ENCODE measurements around the gene RIN1. TPM values are rescaled to one million over a fixed set of nuclear protein-coding genes. Genes with fewer than 3 reads are reported as not detected.

RIN1 gene
- total and polyA plus RNA-seq, 9 of the 15 experiments (the other 6 are each of a cell fraction or from before 2014, with no cell fraction given), result 0.01 to 1.2 (median 0.45) TPM; not detected in 1

DNA sequence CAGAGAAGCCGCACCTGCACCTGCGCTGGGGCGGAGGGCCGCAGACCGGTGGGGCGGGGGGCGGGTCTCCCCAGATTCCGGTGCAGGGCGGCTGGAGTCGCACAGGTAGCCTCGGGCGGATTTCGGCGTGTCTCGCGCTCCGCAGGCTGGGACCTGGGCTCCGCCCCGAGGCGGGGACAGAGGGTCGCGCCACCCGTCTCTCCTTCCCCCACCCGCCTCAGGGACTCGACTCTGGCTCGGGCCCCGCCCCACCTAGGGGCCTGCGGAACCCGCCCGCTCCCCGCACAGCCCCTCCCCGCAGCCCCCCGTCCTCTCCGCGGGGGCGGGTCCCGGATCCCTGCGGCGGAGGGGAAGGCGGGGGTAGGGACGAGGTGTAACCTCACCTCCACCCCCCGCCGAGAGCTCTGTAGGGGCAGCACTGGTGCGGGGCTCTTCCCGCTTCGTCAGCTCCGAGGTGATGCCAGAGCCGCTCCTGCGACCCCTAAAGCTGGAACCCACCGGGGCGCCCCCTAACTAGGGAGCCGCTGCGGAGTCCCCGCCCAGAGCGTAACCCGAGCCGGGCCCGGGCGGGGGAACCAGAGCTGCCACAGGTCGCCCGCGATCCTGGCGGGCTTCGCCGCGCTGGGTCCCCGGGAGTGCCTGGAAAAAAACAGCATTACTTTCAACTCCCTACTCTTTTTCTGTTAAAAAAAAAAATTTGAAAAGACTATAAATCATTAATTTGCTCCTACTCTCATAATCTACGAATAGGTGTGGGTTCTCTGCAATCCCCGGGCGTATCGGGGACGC is 35.6 kb upstream of the RIN1 start, which contains the start of gene SLC29A2 (continued):
- TF ChIP-seq CTCFL (IDR thresholded peaks at IDR 0.05; ENCODE audit: borderline replicate concordance, insufficient read depth, low read depth, low read length, poor library complexity, severe bottlenecking) (no peak), RUNX1 (IDR thresholded peaks at IDR 0.05; ENCODE audit: low read depth) (no peak), ZNF174 (CRISPR knock-in tag; IDR thresholded peaks at IDR 0.05) (no peak), TBL1XR1 (IDR thresholded peaks at IDR 0.05; ENCODE audit: low read length in 2 of 2) (no peak; a peak in 1 of 4 replicates), MYC (IDR thresholded peaks at IDR 0.05; ENCODE audit: low read depth, low read length) (no peak; the same call in 1 of the 2 replicates), MYC (CRISPR knock-in tag; IDR thresholded peaks at IDR 0.05; ENCODE audit: borderline replicate concordance, low read depth) (no peak), DNMT1 (IDR thresholded peaks at IDR 0.05) (no peak), ZNF444 (CRISPR knock-in tag; IDR thresholded peaks at IDR 0.05) (no peak), NCOA4 (IDR thresholded peaks at IDR 0.05; ENCODE audit: partially characterized antibody) (no peak), GABPB1 (CRISPR knock-in tag; IDR thresholded peaks at IDR 0.05) (no peak; the same call in 1 of the 2 replicates), LEF1 (IDR thresholded peaks at IDR 0.05) (0 out of 2 replicates have a peak, but pooled peaks have one; percentile 30), NFE2L1 (tag; IDR thresholded peaks at IDR 0.05; ENCODE audit: borderline replicate concordance, low read depth) (no peak), ZNF717 (CRISPR knock-in tag; IDR thresholded peaks at IDR 0.05) (no peak), PHF20 (IDR thresholded peaks at IDR 0.05; ENCODE audit: partially characterized antibody) (no peak), CBX5 (IDR thresholded peaks at IDR 0.05; ENCODE audit: borderline replicate concordance, low read depth) (0 out of 2 replicates have a peak, but pooled peaks have one; percentile 10), TAF9B (IDR thresholded peaks at IDR 0.05; ENCODE audit: partially characterized antibody) (peak; percentile 68), GTF2E2 (tag; IDR thresholded peaks at IDR 0.05) (no peak; the same call in 1 of the 2 replicates), HIVEP1 (CRISPR knock-in tag; IDR thresholded peaks at IDR 0.05) (no peak), HOXB6 (CRISPR knock-in tag; IDR thresholded peaks at IDR 0.05; ENCODE audit: borderline replicate concordance) (no peak), CAMTA2 (CRISPR knock-in tag; conservative IDR thresholded peaks at IDR 0.05) (no peak), RFX7 (CRISPR knock-in tag; IDR thresholded peaks at IDR 0.05) (no peak)
- TF ChIP-seq, protein P1, sequence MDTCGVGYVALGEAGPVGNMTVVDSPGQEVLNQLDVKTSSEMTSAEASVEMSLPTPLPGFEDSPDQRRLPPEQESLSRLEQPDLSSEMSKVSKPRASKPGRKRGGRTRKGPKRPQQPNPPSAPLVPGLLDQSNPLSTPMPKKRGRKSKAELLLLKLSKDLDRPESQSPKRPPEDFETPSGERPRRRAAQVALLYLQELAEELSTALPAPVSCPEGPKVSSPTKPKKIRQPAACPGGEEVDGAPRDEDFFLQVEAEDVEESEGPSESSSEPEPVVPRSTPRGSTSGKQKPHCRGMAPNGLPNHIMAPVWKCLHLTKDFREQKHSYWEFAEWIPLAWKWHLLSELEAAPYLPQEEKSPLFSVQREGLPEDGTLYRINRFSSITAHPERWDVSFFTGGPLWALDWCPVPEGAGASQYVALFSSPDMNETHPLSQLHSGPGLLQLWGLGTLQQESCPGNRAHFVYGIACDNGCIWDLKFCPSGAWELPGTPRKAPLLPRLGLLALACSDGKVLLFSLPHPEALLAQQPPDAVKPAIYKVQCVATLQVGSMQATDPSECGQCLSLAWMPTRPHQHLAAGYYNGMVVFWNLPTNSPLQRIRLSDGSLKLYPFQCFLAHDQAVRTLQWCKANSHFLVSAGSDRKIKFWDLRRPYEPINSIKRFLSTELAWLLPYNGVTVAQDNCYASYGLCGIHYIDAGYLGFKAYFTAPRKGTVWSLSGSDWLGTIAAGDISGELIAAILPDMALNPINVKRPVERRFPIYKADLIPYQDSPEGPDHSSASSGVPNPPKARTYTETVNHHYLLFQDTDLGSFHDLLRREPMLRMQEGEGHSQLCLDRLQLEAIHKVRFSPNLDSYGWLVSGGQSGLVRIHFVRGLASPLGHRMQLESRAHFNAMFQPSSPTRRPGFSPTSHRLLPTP (IDR thresholded peaks at IDR 0.05; ENCODE audit: borderline replicate concordance, extremely low read depth, insufficient read length), result no peak
- TF ChIP-seq, protein P2, sequence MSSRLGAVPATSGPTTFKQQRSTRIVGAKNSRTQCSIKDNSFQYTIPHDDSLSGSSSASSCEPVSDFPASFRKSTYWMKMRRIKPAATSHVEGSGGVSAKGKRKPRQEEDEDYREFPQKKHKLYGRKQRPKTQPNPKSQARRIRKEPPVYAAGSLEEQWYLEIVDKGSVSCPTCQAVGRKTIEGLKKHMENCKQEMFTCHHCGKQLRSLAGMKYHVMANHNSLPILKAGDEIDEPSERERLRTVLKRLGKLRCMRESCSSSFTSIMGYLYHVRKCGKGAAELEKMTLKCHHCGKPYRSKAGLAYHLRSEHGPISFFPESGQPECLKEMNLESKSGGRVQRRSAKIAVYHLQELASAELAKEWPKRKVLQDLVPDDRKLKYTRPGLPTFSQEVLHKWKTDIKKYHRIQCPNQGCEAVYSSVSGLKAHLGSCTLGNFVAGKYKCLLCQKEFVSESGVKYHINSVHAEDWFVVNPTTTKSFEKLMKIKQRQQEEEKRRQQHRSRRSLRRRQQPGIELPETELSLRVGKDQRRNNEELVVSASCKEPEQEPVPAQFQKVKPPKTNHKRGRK (tag; IDR thresholded peaks at IDR 0.05), result no peak

Measured in K562 (cell line).